NCI-H2171 (cell line): ENCODE data around the gene P2RX3.
"Not testable (repeated sequence)": the region's sequence is repeated elsewhere in the genome, so short reads cannot be mapped to it uniquely, and the experiment has no call there.

Source experiments
- DNase-seq: peaks from one replicate; lab custom pipeline; 2025; lab: John Stamatoyannopoulos, UW

P2RX3 gene

GRCh38 chr11:57399972-57400578 is 61.9 kb downstream of the P2RX3 start:
- no peak for DNase-seq

GRCh38 chr11:57402188-57403002 is 64.2 kb downstream of the P2RX3 start:
- DNase-seq = no peak

- DNase-seq = not testable (repeated sequence)
Measured at GRCh38 chr11:57403003-57403801, 65.0 kb downstream of the P2RX3 start.

- DNase-seq = no peak
Measured at GRCh38 chr11:57403802-57404147, 65.6 kb downstream of the P2RX3 start.

- DNase-seq = no peak
Measured at GRCh38 chr11:57405271-57405860, 67.2 kb downstream of the P2RX3 start.

GRCh38 chr11:57406337-57406904 is 68.3 kb downstream of the P2RX3 start:
- DNase-seq = no peak

GRCh38 chr11:57407010-57407920 is 69.1 kb downstream of the P2RX3 start:
- no peak for DNase-seq

- DNase-seq = no peak
Measured at GRCh38 chr11:57407941-57408475, 69.9 kb downstream of the P2RX3 start.

- DNase-seq = no peak
Measured at GRCh38 chr11:57408771-57409170, 70.6 kb downstream of the P2RX3 start.

GRCh38 chr11:57409321-57410100 is 71.4 kb downstream of the P2RX3 start:
- DNase-seq = no peak

- no peak for DNase-seq
Measured at GRCh38 chr11:57410287-57410686, 72.1 kb downstream of the P2RX3 start.

GRCh38 chr11:57413681-57414080 is 75.5 kb downstream of the P2RX3 start:
- DNase-seq = no peak

- no peak for DNase-seq
Measured at GRCh38 chr11:57414612-57415212, 76.6 kb downstream of the P2RX3 start.

GRCh38 chr11:57416436-57416835 is 78.3 kb downstream of the P2RX3 start:
- DNase-seq = no peak

- no peak for DNase-seq
Measured at GRCh38 chr11:57417056-57417455, 78.9 kb downstream of the P2RX3 start.

GRCh38 chr11:57418131-57418530 is 80.0 kb downstream of the P2RX3 start:
- no peak for DNase-seq

GRCh38 chr11:57419146-57419545 is 81.0 kb downstream of the P2RX3 start:
- no peak for DNase-seq

GRCh38 chr11:57421066-57421465 is 82.9 kb downstream of the P2RX3 start:
- DNase-seq = no peak

- DNase-seq = no peak
Measured at GRCh38 chr11:57421805-57422204, 83.7 kb downstream of the P2RX3 start.
